Fibroblast of peridontal ligament (primary cell): ENCODE results near the gene PODXL2.
"Not testable (repeated sequence)": the region's sequence is repeated elsewhere in the genome, so short reads cannot be mapped to it uniquely, and the experiment has no call there.

Experiments used
- DNase-seq: peaks from one replicate; pipeline ENCODE4 v3.0.0-alpha.2; 2010; ENCODE audit errors: extremely low read depth

PODXL2 gene

GRCh38 chr3:127674101-127674721 lies 45.2 kb downstream of the PODXL2 start:
- no peak for DNase-seq

GRCh38 chr3:127674790-127675189 lies 45.8 kb downstream of the PODXL2 start:
- DNase-seq = no peak

DNA sequence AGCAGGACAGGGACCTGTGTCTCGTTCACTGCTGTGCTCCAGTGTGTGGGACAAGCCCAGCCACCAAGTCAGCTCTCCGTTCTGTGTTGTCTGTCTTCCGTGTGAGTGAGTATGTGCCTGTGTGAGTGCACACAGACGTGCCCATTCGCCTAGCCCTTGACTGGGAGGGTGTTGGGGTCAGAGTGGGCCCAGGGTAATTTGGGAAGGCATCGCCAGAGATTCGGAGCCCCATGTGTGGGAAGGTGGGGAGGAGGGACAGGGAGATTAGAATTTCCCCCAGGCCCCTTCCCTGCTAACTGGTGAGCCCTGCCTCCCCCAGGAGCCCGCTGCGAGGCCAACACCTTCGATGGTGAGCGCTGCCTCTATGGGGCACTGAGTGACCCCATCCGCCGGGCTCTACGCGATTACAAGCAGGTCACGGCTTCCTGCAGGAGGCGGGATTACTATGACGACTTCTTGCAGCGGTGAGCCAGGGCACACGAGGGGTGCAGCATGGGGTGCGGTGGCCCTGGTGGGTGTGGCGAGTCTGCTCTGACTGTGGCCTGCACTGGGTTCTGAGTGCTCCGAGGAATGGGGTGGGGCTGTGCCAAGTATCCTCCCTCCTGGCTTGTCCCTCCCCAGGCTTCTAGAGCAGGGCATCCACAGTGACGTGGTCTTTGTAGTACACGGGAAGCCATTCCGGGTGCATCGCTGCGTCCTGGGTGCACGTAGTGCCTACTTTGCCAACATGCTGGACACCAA lies 46.8 kb downstream of the PODXL2 start:
- no peak for DNase-seq

GRCh38 chr3:127676456-127676855 lies 47.5 kb downstream of the PODXL2 start:
- no peak for DNase-seq

- no peak for DNase-seq
These were observed 48.0 kb downstream of the PODXL2 start for GRCh38 chr3:127676921-127677351.

GRCh38 chr3:127677541-127678314 lies 48.7 kb downstream of the PODXL2 start:
- no peak for DNase-seq

DNA sequence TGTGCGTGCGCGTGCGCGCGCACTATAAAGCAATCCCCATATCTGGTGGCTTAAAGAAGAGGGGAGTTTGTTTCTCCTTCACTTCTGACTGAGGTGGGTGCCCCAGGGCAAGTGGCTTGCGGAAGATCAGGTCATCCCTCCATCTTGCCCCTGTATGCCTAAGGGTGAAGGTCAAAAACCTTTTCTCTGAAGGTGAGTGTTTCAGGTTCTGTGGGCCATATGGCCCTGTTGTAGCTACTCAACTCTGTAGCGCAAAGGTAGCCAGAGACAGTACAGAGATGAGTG lies 49.3 kb downstream of the PODXL2 start:
- no peak for DNase-seq

DNA sequence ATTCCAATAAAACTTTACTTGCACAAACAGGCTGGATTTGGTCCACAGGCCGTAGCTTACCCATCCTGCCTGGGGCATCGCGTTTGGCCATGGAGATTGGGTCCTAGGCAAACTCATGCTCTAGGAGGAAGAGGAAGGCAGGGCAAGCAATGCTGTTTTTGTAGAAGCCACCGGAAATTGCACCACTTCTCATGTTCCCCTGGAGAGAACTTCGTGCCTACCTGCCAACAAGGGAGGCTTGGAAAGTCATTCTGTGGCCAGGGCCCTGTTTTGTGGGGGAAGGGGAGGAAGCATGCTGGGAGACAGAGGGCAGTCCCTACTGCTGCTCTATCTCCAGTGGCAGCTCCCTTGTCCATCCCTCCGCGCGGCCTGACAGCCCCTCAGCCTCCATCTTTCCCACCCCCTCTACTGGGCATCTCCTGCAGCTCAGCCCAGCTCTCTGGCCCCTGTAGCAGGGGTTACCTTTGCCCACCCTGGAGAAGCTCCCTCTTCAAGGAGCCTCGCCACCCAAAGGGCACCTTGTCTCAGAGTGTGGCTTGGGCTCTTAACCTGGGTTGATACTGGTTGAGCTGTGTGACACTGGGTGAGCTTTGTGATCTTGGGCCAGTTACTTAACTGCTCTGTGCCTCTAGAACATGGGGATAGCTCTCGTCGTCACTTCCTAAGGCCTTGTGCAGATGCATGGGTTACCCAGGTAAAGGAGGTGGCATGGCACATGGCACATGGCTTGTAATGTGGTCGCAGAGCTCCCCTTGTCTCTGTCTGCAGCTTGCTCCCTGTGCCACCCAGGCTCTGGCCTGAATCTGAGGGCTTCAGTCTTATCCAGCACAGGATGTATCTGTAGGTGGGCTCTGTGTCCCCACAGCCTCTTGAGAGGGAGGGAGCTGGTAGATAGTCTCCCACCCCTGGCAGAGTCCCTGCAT lies 49.9 kb downstream of the PODXL2 start:
- DNase-seq = no peak

GRCh38 chr3:127679534-127680145 lies 50.7 kb downstream of the PODXL2 start:
- DNase-seq = no peak

GRCh38 chr3:127680146-127680661 lies 51.2 kb downstream of the PODXL2 start:
- DNase-seq = no peak

DNA sequence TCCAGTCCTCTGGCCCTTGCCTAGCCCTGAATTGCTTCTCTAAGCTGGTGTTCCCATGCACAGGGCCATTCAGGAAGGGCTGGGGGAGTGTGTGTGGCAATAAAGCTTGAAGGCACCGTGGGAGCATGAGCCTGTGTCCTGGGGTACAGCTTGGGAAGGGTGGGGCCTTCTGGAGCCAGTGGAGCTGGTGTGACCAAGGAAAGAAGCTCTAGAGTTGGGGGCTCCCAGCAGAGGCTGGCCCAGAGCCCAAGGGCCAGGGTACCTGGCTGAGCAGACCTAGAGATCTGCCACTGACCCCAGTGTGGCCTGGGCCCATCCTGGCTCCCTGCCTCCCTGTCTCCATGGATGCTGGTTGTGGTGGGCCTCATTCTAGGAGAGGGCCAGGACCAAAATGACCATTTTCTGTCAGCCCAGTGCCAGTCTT lies 51.8 kb downstream of the PODXL2 start:
- no peak for DNase-seq

- DNase-seq = not testable (repeated sequence)
These were observed 53.2 kb downstream of the PODXL2 start for GRCh38 chr3:127682175-127682554.

DNA sequence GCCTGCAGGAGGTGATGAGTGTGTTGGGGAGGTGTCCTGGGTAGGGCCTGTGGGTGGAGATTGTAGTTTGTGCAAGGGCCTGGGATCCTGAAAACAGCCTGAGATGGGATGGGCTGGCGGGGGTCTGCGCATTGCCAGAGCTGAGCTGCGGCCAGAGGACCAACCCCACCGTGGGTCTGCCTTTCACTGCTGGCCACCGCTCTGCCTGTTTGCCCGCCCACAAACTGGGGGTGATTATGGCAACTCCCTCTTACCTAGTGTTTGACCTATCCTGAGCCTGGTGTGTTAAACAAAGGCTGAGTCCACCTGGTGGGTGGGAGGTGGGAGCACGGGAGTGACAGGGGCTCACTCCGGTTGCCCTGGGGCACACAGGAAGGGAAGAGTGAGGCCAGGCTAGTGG lies 53.6 kb downstream of the PODXL2 start:
- DNase-seq = no peak

- DNase-seq = no peak
These were observed 56.1 kb downstream of the PODXL2 start for GRCh38 chr3:127684871-127685707.

DNA sequence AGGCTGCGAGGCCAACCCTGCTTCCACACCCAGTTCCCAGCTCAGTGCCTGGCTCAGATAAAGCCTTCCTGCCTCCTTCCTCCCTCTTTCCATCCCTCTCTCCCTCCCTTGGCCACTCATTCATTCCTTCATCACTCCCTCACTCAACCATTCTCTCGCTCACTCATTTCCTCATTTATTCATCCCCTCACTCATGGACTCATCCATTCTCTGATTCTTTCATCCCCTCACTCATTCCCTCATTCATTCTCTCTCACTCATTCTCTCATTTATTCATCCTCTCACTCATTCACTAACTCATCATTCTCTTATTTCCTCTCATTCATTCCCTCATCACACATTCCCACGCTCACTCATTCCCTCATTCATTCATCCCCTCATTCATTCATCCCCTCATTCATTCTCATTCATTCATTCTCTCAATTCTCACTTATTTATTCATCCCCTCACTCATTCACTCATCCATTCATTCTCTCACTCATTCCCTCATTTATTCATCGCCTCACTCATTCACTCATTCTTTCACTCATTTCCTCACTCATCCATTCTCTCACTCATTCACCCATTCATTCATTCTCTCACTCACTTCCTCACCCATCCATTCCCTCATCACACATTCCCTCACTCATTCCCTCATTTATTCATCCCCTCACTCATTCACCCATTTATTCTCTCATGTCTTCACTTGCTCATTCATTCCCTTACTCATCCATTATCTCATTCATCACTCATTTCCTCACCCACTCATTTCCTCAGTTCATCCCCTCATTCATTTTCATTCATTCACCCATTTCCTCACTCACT lies 56.9 kb downstream of the PODXL2 start:
- DNase-seq = no peak

DNA sequence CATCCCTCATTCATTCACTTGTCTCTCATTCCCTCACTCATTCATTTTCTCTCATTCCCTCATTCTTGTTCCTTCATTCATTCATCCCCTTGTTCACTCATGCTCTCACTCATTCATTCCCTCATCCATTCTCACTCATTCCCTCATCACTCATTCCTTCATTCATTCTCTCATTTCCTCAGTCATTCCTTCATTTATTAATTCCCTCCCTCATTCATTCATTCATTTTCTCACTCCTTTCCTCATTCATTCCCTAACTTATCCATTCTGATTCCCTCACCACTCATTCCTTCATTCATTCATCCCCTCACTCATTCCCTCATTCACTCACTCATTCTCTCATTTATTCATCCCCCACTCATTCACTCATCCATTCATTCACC lies 57.5 kb downstream of the PODXL2 start:
- DNase-seq = no peak

DNA sequence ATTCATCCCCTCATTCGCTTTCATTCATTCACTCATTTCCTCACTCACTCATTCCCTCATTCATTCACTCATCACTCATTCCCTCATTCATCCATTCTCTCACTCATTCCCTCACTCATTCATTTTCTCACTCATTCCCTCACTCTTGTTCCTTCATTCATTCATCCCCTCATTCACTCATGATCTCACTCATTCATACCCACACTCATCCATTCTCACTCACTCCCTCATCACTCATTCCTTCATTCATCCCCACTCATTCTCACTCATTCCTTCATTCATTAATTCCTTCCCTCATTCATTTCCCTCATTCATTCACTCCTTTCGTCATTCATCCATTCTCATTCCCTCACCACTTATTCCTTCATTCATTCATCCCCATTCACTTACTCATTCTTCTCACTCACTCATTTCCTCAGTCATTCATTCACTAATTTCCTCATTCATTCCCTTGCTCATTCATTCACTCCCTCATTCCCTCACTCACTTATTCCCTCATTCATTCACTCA lies 58.3 kb downstream of the PODXL2 start:
- no peak for DNase-seq

GRCh38 chr3:127688022-127688415 lies 59.0 kb downstream of the PODXL2 start:
- DNase-seq = no peak
